Measurements from ENCODE around the gene GRIK2.

- TF ChIP-seq, protein P1, sequence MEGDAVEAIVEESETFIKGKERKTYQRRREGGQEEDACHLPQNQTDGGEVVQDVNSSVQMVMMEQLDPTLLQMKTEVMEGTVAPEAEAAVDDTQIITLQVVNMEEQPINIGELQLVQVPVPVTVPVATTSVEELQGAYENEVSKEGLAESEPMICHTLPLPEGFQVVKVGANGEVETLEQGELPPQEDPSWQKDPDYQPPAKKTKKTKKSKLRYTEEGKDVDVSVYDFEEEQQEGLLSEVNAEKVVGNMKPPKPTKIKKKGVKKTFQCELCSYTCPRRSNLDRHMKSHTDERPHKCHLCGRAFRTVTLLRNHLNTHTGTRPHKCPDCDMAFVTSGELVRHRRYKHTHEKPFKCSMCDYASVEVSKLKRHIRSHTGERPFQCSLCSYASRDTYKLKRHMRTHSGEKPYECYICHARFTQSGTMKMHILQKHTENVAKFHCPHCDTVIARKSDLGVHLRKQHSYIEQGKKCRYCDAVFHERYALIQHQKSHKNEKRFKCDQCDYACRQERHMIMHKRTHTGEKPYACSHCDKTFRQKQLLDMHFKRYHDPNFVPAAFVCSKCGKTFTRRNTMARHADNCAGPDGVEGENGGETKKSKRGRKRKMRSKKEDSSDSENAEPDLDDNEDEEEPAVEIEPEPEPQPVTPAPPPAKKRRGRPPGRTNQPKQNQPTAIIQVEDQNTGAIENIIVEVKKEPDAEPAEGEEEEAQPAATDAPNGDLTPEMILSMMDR (IDR thresholded peaks at IDR 0.05), result no peak
- TF ChIP-seq POLR2A (IDR thresholded peaks at IDR 0.05), result no peak
Observed at GRCh38 chr6:101417900-101418299, 24.4 kb downstream of the GRIK2 start.
